ENCODE measurements around the gene PARVA.

PARVA gene

GRCh38 chr11:12389676-12390657, 12.6 kb downstream of the PARVA start:
- Histone ChIP-seq H3K27ac (ENCODE audit: insufficient read depth, low read length, poor library complexity, severe bottlenecking) (no peak overlapping the region), H3K36me3 (ENCODE audit: control insufficient read depth, insufficient read depth, low read length) (no peaks in the 10 kb centered on the region), H3K4me3 (ENCODE audit: insufficient read depth, low read depth, low read length, poor library complexity, severe bottlenecking) (no peak overlapping the region), H3K4me1 (ENCODE audit: control insufficient read depth, insufficient read depth, low read length, poor library complexity, severe bottlenecking) (no peaks in the 10 kb centered on the region), H3K9me3 (ENCODE audit: control insufficient read depth, low read length) (no peaks in the 10 kb centered on the region), H3K27me3 (replicated peaks; ENCODE audit: control insufficient read depth, insufficient read depth, low read length, poor library complexity, severe bottlenecking) (no peaks in the 10 kb centered on the region)
- no peak for DNase-seq

- Histone ChIP-seq H3K4me3 (ENCODE audit: insufficient read depth, low read depth, low read length, poor library complexity, severe bottlenecking) (no peak overlapping the region), H3K27ac (ENCODE audit: insufficient read depth, low read length, poor library complexity, severe bottlenecking) (no peak overlapping the region), H3K9me3 (ENCODE audit: control insufficient read depth, low read length) (no peaks in the 10 kb centered on the region), H3K4me1 (ENCODE audit: control insufficient read depth, insufficient read depth, low read length, poor library complexity, severe bottlenecking) (no peaks in the 10 kb centered on the region), H3K27me3 (replicated peaks; ENCODE audit: control insufficient read depth, insufficient read depth, low read length, poor library complexity, severe bottlenecking) (no peaks in the 10 kb centered on the region), H3K36me3 (ENCODE audit: control insufficient read depth, insufficient read depth, low read length) (no peaks in the 10 kb centered on the region)
- DNase-seq: no peak
Measured at GRCh38 chr11:12390687-12391110, 13.3 kb downstream of the PARVA start.

GRCh38 chr11:12392672-12393071, 15.3 kb downstream of the PARVA start:
- no peaks in the 10 kb centered on the region for H3K4me1 ChIP-seq (ENCODE audit: control insufficient read depth, insufficient read depth, low read length, poor library complexity, severe bottlenecking)
- H3K27ac ChIP-seq (ENCODE audit: insufficient read depth, low read length, poor library complexity, severe bottlenecking): no peak overlapping the region
- H3K4me3 ChIP-seq (ENCODE audit: insufficient read depth, low read depth, low read length, poor library complexity, severe bottlenecking): no peak overlapping the region
- DNase-seq: no peak
- no peaks in the 10 kb centered on the region for H3K27me3 ChIP-seq (replicated peaks; ENCODE audit: control insufficient read depth, insufficient read depth, low read length, poor library complexity, severe bottlenecking)
- H3K9me3 ChIP-seq (ENCODE audit: control insufficient read depth, low read length): no peaks in the 10 kb centered on the region
- no peaks in the 10 kb centered on the region for H3K36me3 ChIP-seq (ENCODE audit: control insufficient read depth, insufficient read depth, low read length)

- Histone ChIP-seq H3K4me3 (ENCODE audit: insufficient read depth, low read depth, low read length, poor library complexity, severe bottlenecking) (no peak overlapping the region), H3K4me1 (ENCODE audit: control insufficient read depth, insufficient read depth, low read length, poor library complexity, severe bottlenecking) (no peaks in the 10 kb centered on the region), H3K27ac (ENCODE audit: insufficient read depth, low read length, poor library complexity, severe bottlenecking) (no peak overlapping the region), H3K9me3 (ENCODE audit: control insufficient read depth, low read length) (no peaks in the 10 kb centered on the region), H3K36me3 (ENCODE audit: control insufficient read depth, insufficient read depth, low read length) (no peaks in the 10 kb centered on the region), H3K27me3 (replicated peaks; ENCODE audit: control insufficient read depth, insufficient read depth, low read length, poor library complexity, severe bottlenecking) (no peaks in the 10 kb centered on the region)
- DNase-seq: no peak
Measured at GRCh38 chr11:12393691-12394090, 16.3 kb downstream of the PARVA start.

- Histone ChIP-seq H3K36me3 (ENCODE audit: control insufficient read depth, insufficient read depth, low read length) (no peaks in the 10 kb centered on the region), H3K4me1 (ENCODE audit: control insufficient read depth, insufficient read depth, low read length, poor library complexity, severe bottlenecking) (no peaks in the 10 kb centered on the region), H3K4me3 (ENCODE audit: insufficient read depth, low read depth, low read length, poor library complexity, severe bottlenecking) (no peak overlapping the region), H3K27ac (ENCODE audit: insufficient read depth, low read length, poor library complexity, severe bottlenecking) (no peak overlapping the region), H3K27me3 (replicated peaks; ENCODE audit: control insufficient read depth, insufficient read depth, low read length, poor library complexity, severe bottlenecking) (no peaks in the 10 kb centered on the region), H3K9me3 (ENCODE audit: control insufficient read depth, low read length) (no peaks in the 10 kb centered on the region)
- no peak for DNase-seq
Measured at GRCh38 chr11:12394601-12395000, 17.2 kb downstream of the PARVA start.

- H3K4me3 ChIP-seq (ENCODE audit: insufficient read depth, low read depth, low read length, poor library complexity, severe bottlenecking): no peak overlapping the region
- H3K27me3 ChIP-seq (replicated peaks; ENCODE audit: control insufficient read depth, insufficient read depth, low read length, poor library complexity, severe bottlenecking): no peaks in the 10 kb centered on the region
- no peaks in the 10 kb centered on the region for H3K4me1 ChIP-seq (ENCODE audit: control insufficient read depth, insufficient read depth, low read length, poor library complexity, severe bottlenecking)
- H3K9me3 ChIP-seq (ENCODE audit: control insufficient read depth, low read length): no peaks in the 10 kb centered on the region
- no peak for DNase-seq
- no peak overlapping the region for H3K27ac ChIP-seq (ENCODE audit: insufficient read depth, low read length, poor library complexity, severe bottlenecking)
- no peaks in the 10 kb centered on the region for H3K36me3 ChIP-seq (ENCODE audit: control insufficient read depth, insufficient read depth, low read length)
Measured at GRCh38 chr11:12395333-12395732, 18.0 kb downstream of the PARVA start.

- DNase-seq: no peak
- H3K27ac ChIP-seq (ENCODE audit: insufficient read depth, low read length, poor library complexity, severe bottlenecking): no peak overlapping the region
Measured at GRCh38 chr11:12397931-12398334, 20.6 kb downstream of the PARVA start.

GRCh38 chr11:12399355-12399754, 22.0 kb downstream of the PARVA start:
- H3K27ac ChIP-seq (ENCODE audit: insufficient read depth, low read length, poor library complexity, severe bottlenecking): no peak overlapping the region
- H3K36me3 ChIP-seq (ENCODE audit: control insufficient read depth, insufficient read depth, low read length): no peaks in the 10 kb centered on the region
- no peaks in the 10 kb centered on the region for H3K4me1 ChIP-seq (ENCODE audit: control insufficient read depth, insufficient read depth, low read length, poor library complexity, severe bottlenecking)
- no peaks in the 10 kb centered on the region for H3K27me3 ChIP-seq (replicated peaks; ENCODE audit: control insufficient read depth, insufficient read depth, low read length, poor library complexity, severe bottlenecking)
- H3K9me3 ChIP-seq (ENCODE audit: control insufficient read depth, low read length): no peaks in the 10 kb centered on the region
- no peak overlapping the region for H3K4me3 ChIP-seq (ENCODE audit: insufficient read depth, low read depth, low read length, poor library complexity, severe bottlenecking)
- DNase-seq: no peak

More at GRCh38 chr11:12397931-12398334, 20.6 kb downstream of the PARVA start:
- Histone ChIP-seq H3K27me3 (replicated peaks; ENCODE audit: control insufficient read depth, insufficient read depth, low read length, poor library complexity, severe bottlenecking) (no peaks in the 10 kb centered on the region), H3K36me3 (ENCODE audit: control insufficient read depth, insufficient read depth, low read length) (no peaks in the 10 kb centered on the region), H3K4me1 (ENCODE audit: control insufficient read depth, insufficient read depth, low read length, poor library complexity, severe bottlenecking) (no peaks in the 10 kb centered on the region), H3K4me3 (ENCODE audit: insufficient read depth, low read depth, low read length, poor library complexity, severe bottlenecking) (no peak overlapping the region), H3K9me3 (ENCODE audit: control insufficient read depth, low read length) (no peaks in the 10 kb centered on the region)

GRCh38 chr11:12402025-12402424, 24.7 kb downstream of the PARVA start:
- no peaks in the 10 kb centered on the region for H3K4me1 ChIP-seq (ENCODE audit: control insufficient read depth, insufficient read depth, low read length, poor library complexity, severe bottlenecking)
- no peak overlapping the region for H3K4me3 ChIP-seq (ENCODE audit: insufficient read depth, low read depth, low read length, poor library complexity, severe bottlenecking)
- no peak for DNase-seq
- no peaks in the 10 kb centered on the region for H3K36me3 ChIP-seq (ENCODE audit: control insufficient read depth, insufficient read depth, low read length)
- H3K27ac ChIP-seq (ENCODE audit: insufficient read depth, low read length, poor library complexity, severe bottlenecking): no peak overlapping the region
- H3K27me3 ChIP-seq (replicated peaks; ENCODE audit: control insufficient read depth, insufficient read depth, low read length, poor library complexity, severe bottlenecking): no peaks in the 10 kb centered on the region
- H3K9me3 ChIP-seq (ENCODE audit: control insufficient read depth, low read length): no peaks in the 10 kb centered on the region

- H3K36me3 ChIP-seq (ENCODE audit: control insufficient read depth, insufficient read depth, low read length): no peaks in the 10 kb centered on the region
- no peaks in the 10 kb centered on the region for H3K27me3 ChIP-seq (replicated peaks; ENCODE audit: control insufficient read depth, insufficient read depth, low read length, poor library complexity, severe bottlenecking)
- H3K27ac ChIP-seq (ENCODE audit: insufficient read depth, low read length, poor library complexity, severe bottlenecking): no peak overlapping the region
- no peak overlapping the region for H3K4me3 ChIP-seq (ENCODE audit: insufficient read depth, low read depth, low read length, poor library complexity, severe bottlenecking)
- H3K9me3 ChIP-seq (ENCODE audit: control insufficient read depth, low read length): no peaks in the 10 kb centered on the region
- DNase-seq: no peak
- no peaks in the 10 kb centered on the region for H3K4me1 ChIP-seq (ENCODE audit: control insufficient read depth, insufficient read depth, low read length, poor library complexity, severe bottlenecking)
Measured at GRCh38 chr11:12402691-12403120, 25.3 kb downstream of the PARVA start.
